GM23338 (cell line): Measurements from ENCODE around the gene KRTAP10-1. TPM values are rescaled to one million over a fixed set of nuclear protein-coding genes. Genes with fewer than 3 reads are reported as not detected.

Source experiments
- ATAC-seq: fragments of 200-7000 bp; cut with Tn5 transposase; 3 replicates; pipeline ENCODE4 v1.9.1; 2020
- DNase-seq: peaks from one replicate; pipeline ENCODE4 v3.0.0-alpha.2; 2015; ENCODE audit warnings: low spot score
- H2AFZ ChIP-seq: fragments of 200-600 bp; sonication (generic); 2 replicates; pipeline ENCODE4 v1.8.0; 2016; ENCODE audit warnings: antibody characterized with exemption, mild to moderate bottlenecking, moderate library complexity
- H3F3A ChIP-seq: fragments of 200-600 bp; sonication (generic); replicated peaks from 2 replicates; pipeline ENCODE4 v1.8.0; 2017; ENCODE audit warnings: antibody characterized with exemption, mixed run types, low read depth
- H3K27ac ChIP-seq: fragments of 200-600 bp; sonication (generic); 2 replicates; pipeline ENCODE4 v1.6.1; 2016; ENCODE audit warnings: low read depth
- H3K27me3 ChIP-seq: fragments of 200-600 bp; sonication (generic); 2 replicates; pipeline ENCODE4 v1.8.0; 2016; ENCODE audit warnings: mild to moderate bottlenecking, mixed run types, moderate library complexity; ENCODE audit not compliant: insufficient read depth
- H3K36me3 ChIP-seq: fragments of 200-600 bp; sonication (generic); 2 replicates; pipeline ENCODE4 v1.8.0; 2016; ENCODE audit warnings: mild to moderate bottlenecking; ENCODE audit not compliant: insufficient read depth
- H3K4me1 ChIP-seq: fragments of 200-600 bp; sonication (generic); 2 replicates; pipeline ENCODE4 v1.8.0; 2016; ENCODE audit warnings: mild to moderate bottlenecking, moderate library complexity; ENCODE audit not compliant: insufficient read depth
- H3K4me2 ChIP-seq: fragments of 200-600 bp; sonication (generic); 2 replicates; pipeline ENCODE4 v1.7.1; 2017; ENCODE audit warnings: mixed run types
- H3K4me3 ChIP-seq: fragments of 200-600 bp; sonication (generic); 2 replicates; pipeline ENCODE4 v1.6.1; 2016; ENCODE audit warnings: mixed run types
- H3K79me2 ChIP-seq: fragments of 200-600 bp; sonication (generic); replicated peaks from 2 replicates; pipeline ENCODE4 v1.8.0; 2017; ENCODE audit warnings: mild to moderate bottlenecking; ENCODE audit not compliant: insufficient read depth
- H3K9me2 ChIP-seq: fragments of 200-600 bp; sonication (generic); 2 replicates; pipeline ENCODE4 v1.8.0; 2017; ENCODE audit not compliant: insufficient read depth
- H4K20me1 ChIP-seq: fragments of 200-600 bp; sonication (generic); replicated peaks from 2 replicates; pipeline ENCODE4 v1.8.0; 2017; ENCODE audit warnings: mild to moderate bottlenecking; ENCODE audit not compliant: insufficient read depth
- H3K27ac Mint-ChIP-seq: 2 replicates; pipeline ENCODE4 v1.8.0; 2020; ENCODE audit warnings: inconsistent platforms, mild to moderate bottlenecking, moderate library complexity, mixed read lengths
- H3K27me3 Mint-ChIP-seq: 3 replicates; pipeline ENCODE4 v1.8.0; 2022; ENCODE audit warnings: low read depth, mild to moderate bottlenecking, moderate library complexity, mixed read lengths, inconsistent platforms; ENCODE audit not compliant: insufficient read depth, poor library complexity
- H3K36me3 Mint-ChIP-seq: 3 replicates; pipeline ENCODE4 v1.8.0; 2021; ENCODE audit warnings: low read depth, mild to moderate bottlenecking, inconsistent platforms, moderate library complexity, mixed read lengths
- H3K4me1 Mint-ChIP-seq: 3 replicates; pipeline ENCODE4 v1.8.0; 2020; ENCODE audit warnings: mild to moderate bottlenecking, inconsistent platforms, mixed read lengths
- H3K4me3 Mint-ChIP-seq: 3 replicates; pipeline ENCODE4 v1.8.0; 2021; ENCODE audit warnings: moderate library complexity, mild to moderate bottlenecking, inconsistent platforms, mixed read lengths
- H3K9me3 Mint-ChIP-seq: 3 replicates; pipeline ENCODE4 v1.8.0; 2020; ENCODE audit warnings: moderate library complexity, mild to moderate bottlenecking, inconsistent platforms, mixed read lengths
- EZH2phosphoT487 ChIP-seq: fragments of 200-600 bp; sonication (generic); IDR thresholded peaks from one replicate; pipeline ENCODE4 v1.8.1; 2018; ENCODE audit warnings: antibody characterized with exemption; ENCODE audit not compliant: unreplicated experiment
- POLR2AphosphoS5 ChIP-seq: IDR thresholded peaks from 2 replicates; pipeline ENCODE4 v1.6.1; 2016; ENCODE audit warnings: antibody characterized with exemption, low read depth
- STAT1 ChIP-seq: IDR thresholded peaks from one replicate; pipeline ENCODE4 v1.6.1; 2016; ENCODE audit warnings: antibody characterized with exemption; ENCODE audit not compliant: unreplicated experiment
- polyA plus RNA-seq: library from polyadenylated mRNA; unstranded; fragments of >200 nt; fragmentation: Nextera tagmentation; extraction: Ambion mirVana; gene quantifications from 2 replicates; pipeline ENCODE4 v1.2.1, GENCODE V29; 2016
- total RNA-seq: library from RNA; depleted of rRNA; stranded (reverse); fragments of >200 nt; shearing (Covaris generic); gene quantifications from 2 replicates; pipeline ENCODE4 v1.2.3, GENCODE V29; 2014
- TF ChIP-seq, protein P1 (sequence below): IDR thresholded peaks from 2 replicates; pipeline ENCODE4 v1.6.1; 2016; ENCODE audit warnings: antibody characterized with exemption
- TF ChIP-seq, protein P2 (sequence below): IDR thresholded peaks from one replicate; pipeline ENCODE4 v1.6.1; 2018; ENCODE audit warnings: antibody characterized with exemption; ENCODE audit not compliant: unreplicated experiment
- TF ChIP-seq, protein P3 (sequence below): fragments of 250-450 bp; sonication (Bioruptor Pico); IDR thresholded peaks from 2 replicates; pipeline ENCODE4 v1.5.0; 2020; ENCODE audit warnings: mild to moderate bottlenecking, moderate library complexity

Gene KRTAP10-1
- total and polyA plus RNA-seq, 2 experiments from 2014 or later = not detected

DNA sequence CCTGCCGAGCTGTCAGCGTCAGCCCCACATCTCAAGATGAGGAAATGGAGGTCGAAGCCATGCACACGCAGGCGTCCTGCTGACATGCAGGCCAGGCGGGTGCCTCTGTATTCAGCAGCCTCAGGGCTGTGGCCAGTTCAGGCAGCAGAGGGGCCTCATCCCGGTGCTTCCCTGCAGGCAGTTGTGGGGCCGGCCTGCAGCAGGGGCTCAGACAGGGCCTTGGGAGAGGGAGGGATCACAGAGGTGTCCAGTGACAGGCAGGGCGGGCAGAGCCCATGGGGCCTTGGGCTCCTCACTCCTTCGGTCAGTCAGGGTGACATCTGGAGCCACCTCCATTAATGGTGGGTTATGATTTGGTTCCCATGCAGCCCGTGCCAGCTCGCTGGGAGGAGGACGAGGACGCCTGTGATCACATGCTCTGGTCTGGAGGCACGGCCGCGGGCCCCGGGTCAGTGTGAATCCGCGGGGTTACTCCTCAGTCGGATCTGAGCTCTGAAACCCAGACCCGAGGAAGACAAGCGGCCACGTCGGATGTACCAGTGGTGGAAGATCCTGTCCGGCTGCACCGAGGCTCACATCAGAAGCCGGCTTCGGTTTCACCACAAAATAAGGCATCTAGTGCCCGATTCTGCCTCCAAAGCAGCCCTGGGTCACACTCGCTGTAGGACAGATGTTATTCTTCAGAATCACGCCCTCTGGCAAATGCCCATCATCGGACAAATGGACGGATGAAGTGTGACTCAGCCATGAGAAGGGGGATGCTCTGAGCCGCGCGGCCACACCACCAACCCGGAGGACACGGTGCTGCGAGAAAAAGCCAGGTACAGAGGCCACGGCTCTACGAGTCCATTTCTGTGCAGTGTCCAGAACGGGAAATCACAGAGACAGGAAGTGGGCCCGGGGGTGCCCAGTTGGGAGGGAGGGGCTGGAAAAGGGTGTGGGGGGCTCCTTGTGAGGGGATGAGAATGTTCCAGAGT, 33.4 kb downstream of the KRTAP10-1 start:
- Histone ChIP-seq H3K4me3 (no peak overlapping the region), H3K79me2 (no peaks in the 10 kb centered on the region), H3K27ac (no peak overlapping the region), H4K20me1 (0 out of 2 replicates have a peak, but pooled peaks cover 4% of the 10 kb centered on the region), H3K27me3 (no peaks in the 10 kb centered on the region), H3K9me2 (no peaks in the 10 kb centered on the region), H2AFZ (no peak overlapping the region), H3F3A (no peaks in the 10 kb centered on the region), H3K4me2 (no peak overlapping the region), H3K4me1 (no peaks in the 10 kb centered on the region), H3K36me3 (no peaks in the 10 kb centered on the region)
- Mint-ChIP-seq H3K4me3 (no peak overlapping the region), H3K36me3 (no peaks in the 10 kb centered on the region), H3K27me3 (peaks cover 12% of the 10 kb centered on the region), H3K9me3 (no peaks in the 10 kb centered on the region), H3K4me1 (no peaks in the 10 kb centered on the region; the same call in 2 of the 3 replicates), H3K27ac (no peak overlapping the region)
- no peak for DNase-seq
- ATAC-seq = peak; percentile 8; the same call in 1 of the 3 replicates
- TF ChIP-seq, protein P1, sequence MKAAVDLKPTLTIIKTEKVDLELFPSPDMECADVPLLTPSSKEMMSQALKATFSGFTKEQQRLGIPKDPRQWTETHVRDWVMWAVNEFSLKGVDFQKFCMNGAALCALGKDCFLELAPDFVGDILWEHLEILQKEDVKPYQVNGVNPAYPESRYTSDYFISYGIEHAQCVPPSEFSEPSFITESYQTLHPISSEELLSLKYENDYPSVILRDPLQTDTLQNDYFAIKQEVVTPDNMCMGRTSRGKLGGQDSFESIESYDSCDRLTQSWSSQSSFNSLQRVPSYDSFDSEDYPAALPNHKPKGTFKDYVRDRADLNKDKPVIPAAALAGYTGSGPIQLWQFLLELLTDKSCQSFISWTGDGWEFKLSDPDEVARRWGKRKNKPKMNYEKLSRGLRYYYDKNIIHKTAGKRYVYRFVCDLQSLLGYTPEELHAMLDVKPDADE = no peak
- TF ChIP-seq STAT1 = no peak
- TF ChIP-seq, protein P2, sequence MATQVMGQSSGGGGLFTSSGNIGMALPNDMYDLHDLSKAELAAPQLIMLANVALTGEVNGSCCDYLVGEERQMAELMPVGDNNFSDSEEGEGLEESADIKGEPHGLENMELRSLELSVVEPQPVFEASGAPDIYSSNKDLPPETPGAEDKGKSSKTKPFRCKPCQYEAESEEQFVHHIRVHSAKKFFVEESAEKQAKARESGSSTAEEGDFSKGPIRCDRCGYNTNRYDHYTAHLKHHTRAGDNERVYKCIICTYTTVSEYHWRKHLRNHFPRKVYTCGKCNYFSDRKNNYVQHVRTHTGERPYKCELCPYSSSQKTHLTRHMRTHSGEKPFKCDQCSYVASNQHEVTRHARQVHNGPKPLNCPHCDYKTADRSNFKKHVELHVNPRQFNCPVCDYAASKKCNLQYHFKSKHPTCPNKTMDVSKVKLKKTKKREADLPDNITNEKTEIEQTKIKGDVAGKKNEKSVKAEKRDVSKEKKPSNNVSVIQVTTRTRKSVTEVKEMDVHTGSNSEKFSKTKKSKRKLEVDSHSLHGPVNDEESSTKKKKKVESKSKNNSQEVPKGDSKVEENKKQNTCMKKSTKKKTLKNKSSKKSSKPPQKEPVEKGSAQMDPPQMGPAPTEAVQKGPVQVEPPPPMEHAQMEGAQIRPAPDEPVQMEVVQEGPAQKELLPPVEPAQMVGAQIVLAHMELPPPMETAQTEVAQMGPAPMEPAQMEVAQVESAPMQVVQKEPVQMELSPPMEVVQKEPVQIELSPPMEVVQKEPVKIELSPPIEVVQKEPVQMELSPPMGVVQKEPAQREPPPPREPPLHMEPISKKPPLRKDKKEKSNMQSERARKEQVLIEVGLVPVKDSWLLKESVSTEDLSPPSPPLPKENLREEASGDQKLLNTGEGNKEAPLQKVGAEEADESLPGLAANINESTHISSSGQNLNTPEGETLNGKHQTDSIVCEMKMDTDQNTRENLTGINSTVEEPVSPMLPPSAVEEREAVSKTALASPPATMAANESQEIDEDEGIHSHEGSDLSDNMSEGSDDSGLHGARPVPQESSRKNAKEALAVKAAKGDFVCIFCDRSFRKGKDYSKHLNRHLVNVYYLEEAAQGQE = no peak
- no peak for TF ChIP-seq POLR2AphosphoS5
- TF ChIP-seq, protein P3, sequence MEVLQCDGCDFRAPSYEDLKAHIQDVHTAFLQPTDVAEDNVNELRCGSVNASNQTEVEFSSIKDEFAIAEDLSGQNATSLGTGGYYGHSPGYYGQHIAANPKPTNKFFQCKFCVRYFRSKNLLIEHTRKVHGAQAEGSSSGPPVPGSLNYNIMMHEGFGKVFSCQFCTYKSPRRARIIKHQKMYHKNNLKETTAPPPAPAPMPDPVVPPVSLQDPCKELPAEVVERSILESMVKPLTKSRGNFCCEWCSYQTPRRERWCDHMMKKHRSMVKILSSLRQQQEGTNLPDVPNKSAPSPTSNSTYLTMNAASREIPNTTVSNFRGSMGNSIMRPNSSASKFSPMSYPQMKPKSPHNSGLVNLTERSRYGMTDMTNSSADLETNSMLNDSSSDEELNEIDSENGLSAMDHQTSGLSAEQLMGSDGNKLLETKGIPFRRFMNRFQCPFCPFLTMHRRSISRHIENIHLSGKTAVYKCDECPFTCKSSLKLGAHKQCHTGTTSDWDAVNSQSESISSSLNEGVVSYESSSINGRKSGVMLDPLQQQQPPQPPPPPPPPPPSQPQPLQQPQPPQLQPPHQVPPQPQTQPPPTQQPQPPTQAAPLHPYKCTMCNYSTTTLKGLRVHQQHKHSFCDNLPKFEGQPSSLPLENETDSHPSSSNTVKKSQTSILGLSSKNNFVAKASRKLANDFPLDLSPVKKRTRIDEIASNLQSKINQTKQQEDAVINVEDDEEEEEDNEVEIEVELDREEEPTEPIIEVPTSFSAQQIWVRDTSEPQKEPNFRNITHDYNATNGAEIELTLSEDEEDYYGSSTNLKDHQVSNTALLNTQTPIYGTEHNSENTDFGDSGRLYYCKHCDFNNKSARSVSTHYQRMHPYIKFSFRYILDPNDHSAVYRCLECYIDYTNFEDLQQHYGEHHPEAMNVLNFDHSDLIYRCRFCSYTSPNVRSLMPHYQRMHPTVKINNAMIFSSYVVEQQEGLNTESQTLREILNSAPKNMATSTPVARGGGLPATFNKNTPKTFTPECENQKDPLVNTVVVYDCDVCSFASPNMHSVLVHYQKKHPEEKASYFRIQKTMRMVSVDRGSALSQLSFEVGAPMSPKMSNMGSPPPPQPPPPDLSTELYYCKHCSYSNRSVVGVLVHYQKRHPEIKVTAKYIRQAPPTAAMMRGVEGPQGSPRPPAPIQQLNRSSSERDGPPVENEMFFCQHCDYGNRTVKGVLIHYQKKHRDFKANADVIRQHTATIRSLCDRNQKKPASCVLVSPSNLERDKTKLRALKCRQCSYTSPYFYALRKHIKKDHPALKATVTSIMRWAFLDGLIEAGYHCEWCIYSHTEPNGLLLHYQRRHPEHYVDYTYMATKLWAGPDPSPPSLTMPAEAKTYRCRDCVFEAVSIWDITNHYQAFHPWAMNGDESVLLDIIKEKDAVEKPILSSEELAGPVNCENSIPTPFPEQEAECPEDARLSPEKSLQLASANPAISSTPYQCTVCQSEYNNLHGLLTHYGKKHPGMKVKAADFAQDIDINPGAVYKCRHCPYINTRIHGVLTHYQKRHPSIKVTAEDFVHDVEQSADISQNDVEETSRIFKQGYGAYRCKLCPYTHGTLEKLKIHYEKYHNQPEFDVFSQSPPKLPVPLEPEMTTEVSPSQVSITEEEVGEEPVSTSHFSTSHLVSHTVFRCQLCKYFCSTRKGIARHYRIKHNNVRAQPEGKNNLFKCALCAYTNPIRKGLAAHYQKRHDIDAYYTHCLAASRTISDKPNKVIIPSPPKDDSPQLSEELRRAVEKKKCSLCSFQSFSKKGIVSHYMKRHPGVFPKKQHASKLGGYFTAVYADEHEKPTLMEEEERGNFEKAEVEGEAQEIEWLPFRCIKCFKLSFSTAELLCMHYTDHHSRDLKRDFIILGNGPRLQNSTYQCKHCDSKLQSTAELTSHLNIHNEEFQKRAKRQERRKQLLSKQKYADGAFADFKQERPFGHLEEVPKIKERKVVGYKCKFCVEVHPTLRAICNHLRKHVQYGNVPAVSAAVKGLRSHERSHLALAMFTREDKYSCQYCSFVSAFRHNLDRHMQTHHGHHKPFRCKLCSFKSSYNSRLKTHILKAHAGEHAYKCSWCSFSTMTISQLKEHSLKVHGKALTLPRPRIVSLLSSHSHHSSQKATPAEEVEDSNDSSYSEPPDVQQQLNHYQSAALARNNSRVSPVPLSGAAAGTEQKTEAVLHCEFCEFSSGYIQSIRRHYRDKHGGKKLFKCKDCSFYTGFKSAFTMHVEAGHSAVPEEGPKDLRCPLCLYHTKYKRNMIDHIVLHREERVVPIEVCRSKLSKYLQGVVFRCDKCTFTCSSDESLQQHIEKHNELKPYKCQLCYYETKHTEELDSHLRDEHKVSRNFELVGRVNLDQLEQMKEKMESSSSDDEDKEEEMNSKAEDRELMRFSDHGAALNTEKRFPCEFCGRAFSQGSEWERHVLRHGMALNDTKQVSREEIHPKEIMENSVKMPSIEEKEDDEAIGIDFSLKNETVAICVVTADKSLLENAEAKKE (CRISPR knock-in tag) = no peak
- TF ChIP-seq EZH2phosphoT487 = no peak
